GM12865 (cell line): Measurements from ENCODE around the gene PAQR4.

Experiments used
- DNase-seq: peaks from one replicate; pipeline ENCODE4 v3.0.0; 2010; ENCODE audit warnings: low read depth
- H3K4me3 ChIP-seq: 2 replicates; pipeline ENCODE4 v1.5.1; 2011; ENCODE audit warnings: mild to moderate bottlenecking, low read depth, low read length, control low read depth
- CTCF ChIP-seq: IDR thresholded peaks from 2 replicates; pipeline ENCODE4 v1.5.1; 2011; ENCODE audit warnings: low read length, control low read depth, low read depth, inconsistent platforms; ENCODE audit not compliant: insufficient read depth; ENCODE audit errors: missing control alignments

PAQR4 gene

GRCh38 chr16:2986623-2987188 lies 17.6 kb downstream of the PAQR4 start:
- no peak for DNase-seq
- no peak overlapping the region for H3K4me3 ChIP-seq
- TF ChIP-seq CTCF = no peak

- DNase-seq = no peak
- no peak for TF ChIP-seq CTCF
- no peak overlapping the region for H3K4me3 ChIP-seq
Observed at GRCh38 chr16:2987286-2987685, 18.1 kb downstream of the PAQR4 start.

- no peak overlapping the region for H3K4me3 ChIP-seq
- DNase-seq = no peak
- no peak for TF ChIP-seq CTCF
Observed at GRCh38 chr16:2987833-2988232, 18.7 kb downstream of the PAQR4 start.

GRCh38 chr16:2988590-2989099 lies 19.5 kb downstream of the PAQR4 start:
- no peak for TF ChIP-seq CTCF
- no peak for DNase-seq

GRCh38 chr16:2990891-2991290 lies 21.7 kb downstream of the PAQR4 start:
- H3K4me3 ChIP-seq = no peak overlapping the region
- no peak for TF ChIP-seq CTCF
- DNase-seq = no peak

More at GRCh38 chr16:2988590-2989099, 19.5 kb downstream of the PAQR4 start:
- no peak overlapping the region for H3K4me3 ChIP-seq

GRCh38 chr16:2991566-2992261 lies 22.6 kb downstream of the PAQR4 start:
- no peak overlapping the region for H3K4me3 ChIP-seq
- no peak for DNase-seq
- TF ChIP-seq CTCF = no peak
